Cardiac muscle cell (in vitro differentiated cells and primary cell): ENCODE results near the gene SYTL1. TPM values are rescaled to one million over a fixed set of nuclear protein-coding genes. Genes with fewer than 3 reads are reported as not detected.

Experiments used
- DNase-seq, 2 donors: peaks; one replicate each; pipeline versions ENCODE4 v3.0.0 to v3.0.0-alpha.2; 2010 to 2017; ENCODE audit warnings: low read depth in 1 of 2, low spot score in 1 of 2
- H3K27ac ChIP-seq: fragments of 200-600 bp; sonication (generic); 2 replicates; pipeline ENCODE4 v1.5.1; 2016
- H3K27me3 ChIP-seq: fragments of 200-600 bp; sonication (generic); 2 replicates; pipeline ENCODE4 v1.6.0; 2016; ENCODE audit warnings: control low read depth
- H3K36me3 ChIP-seq: fragments of 200-600 bp; sonication (generic); 2 replicates; pipeline ENCODE4 v1.5.1; 2016; ENCODE audit warnings: control low read depth
- H3K4me1 ChIP-seq: fragments of 200-600 bp; sonication (generic); 2 replicates; pipeline ENCODE4 v1.8.1; 2017; ENCODE audit warnings: low read depth, mild to moderate bottlenecking, mixed run types
- H3K4me3 ChIP-seq: fragments of 200-600 bp; sonication (generic); 2 replicates; pipeline ENCODE4 v1.5.1; 2016; ENCODE audit warnings: mild to moderate bottlenecking
- H3K9me3 ChIP-seq: fragments of 200-600 bp; sonication (generic); 2 replicates; pipeline ENCODE4 v1.5.1; 2017; ENCODE audit warnings: low read depth, mild to moderate bottlenecking, control low read depth
- polyA plus RNA-seq: library from polyadenylated mRNA; unstranded; fragments of >200 nt; fragmentation: Nextera tagmentation; extraction: Ambion mirVana; gene quantifications from 2 replicates; pipeline ENCODE4 v1.2.1, GENCODE V29; 2016
- total RNA-seq: library from RNA; depleted of rRNA; stranded (reverse); fragments of >200 nt; gene quantifications from 2 replicates; pipeline ENCODE4 v1.2.3, GENCODE V29; 2016
- TF ChIP-seq, protein P1 (sequence below): IDR thresholded peaks from 2 replicates; pipeline ENCODE4 v1.5.1; 2012; ENCODE audit warnings: low read depth, mild to moderate bottlenecking, low read length

SYTL1 gene
- total and polyA plus RNA-seq, 2 experiments from 2014 or later: 14.7 to 44.1 TPM

DNA sequence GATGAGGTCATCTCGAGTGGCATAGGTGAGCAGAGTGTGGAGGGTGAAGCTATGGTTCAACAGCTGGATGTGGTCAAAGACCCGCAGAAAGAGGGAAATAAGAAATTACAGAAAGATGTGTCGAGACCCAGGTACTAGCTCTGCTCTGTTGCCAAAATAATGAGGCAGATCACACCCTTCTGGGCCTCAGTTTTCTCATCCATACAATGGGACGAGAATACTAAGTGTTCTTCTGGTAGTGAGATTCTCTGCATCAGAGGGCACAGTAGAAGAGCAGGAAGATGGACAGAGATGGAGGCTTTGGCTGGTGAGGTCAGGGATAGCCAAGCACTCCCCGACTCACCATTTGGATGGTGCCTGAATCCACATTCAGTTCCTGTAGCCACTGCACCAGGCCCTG is 13.9 kb downstream of the SYTL1 start:
- peaks cover 24% of the 10 kb centered on the region for H3K27me3 ChIP-seq
- H3K4me1 ChIP-seq: peaks cover 4% of the 10 kb centered on the region
- no peaks in the 10 kb centered on the region for H3K9me3 ChIP-seq
- TF ChIP-seq, protein P1, sequence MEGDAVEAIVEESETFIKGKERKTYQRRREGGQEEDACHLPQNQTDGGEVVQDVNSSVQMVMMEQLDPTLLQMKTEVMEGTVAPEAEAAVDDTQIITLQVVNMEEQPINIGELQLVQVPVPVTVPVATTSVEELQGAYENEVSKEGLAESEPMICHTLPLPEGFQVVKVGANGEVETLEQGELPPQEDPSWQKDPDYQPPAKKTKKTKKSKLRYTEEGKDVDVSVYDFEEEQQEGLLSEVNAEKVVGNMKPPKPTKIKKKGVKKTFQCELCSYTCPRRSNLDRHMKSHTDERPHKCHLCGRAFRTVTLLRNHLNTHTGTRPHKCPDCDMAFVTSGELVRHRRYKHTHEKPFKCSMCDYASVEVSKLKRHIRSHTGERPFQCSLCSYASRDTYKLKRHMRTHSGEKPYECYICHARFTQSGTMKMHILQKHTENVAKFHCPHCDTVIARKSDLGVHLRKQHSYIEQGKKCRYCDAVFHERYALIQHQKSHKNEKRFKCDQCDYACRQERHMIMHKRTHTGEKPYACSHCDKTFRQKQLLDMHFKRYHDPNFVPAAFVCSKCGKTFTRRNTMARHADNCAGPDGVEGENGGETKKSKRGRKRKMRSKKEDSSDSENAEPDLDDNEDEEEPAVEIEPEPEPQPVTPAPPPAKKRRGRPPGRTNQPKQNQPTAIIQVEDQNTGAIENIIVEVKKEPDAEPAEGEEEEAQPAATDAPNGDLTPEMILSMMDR: no peak
- no peak overlapping the region for H3K4me3 ChIP-seq
- no peaks in the 10 kb centered on the region for H3K36me3 ChIP-seq
- DNase-seq: no peak
- H3K27ac ChIP-seq: no peak overlapping the region

DNA sequence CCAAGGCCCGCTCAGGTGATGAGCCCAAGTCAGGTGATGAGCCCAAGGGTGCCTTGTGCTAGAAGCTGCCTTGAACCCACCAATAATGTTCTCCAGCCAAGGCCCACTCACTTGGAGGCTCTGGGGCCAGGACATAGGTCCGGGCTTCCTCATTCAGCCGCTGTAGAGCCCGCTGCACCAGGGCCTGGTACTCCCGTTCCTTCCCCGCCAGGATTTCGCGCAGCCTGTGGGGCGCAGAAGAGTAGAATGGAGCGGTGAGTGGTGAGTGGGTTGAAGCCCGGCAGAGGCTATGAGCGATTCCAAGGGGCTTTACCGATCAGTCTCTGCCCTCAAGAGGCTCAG is 14.4 kb downstream of the SYTL1 start:
- no peaks in the 10 kb centered on the region for H3K9me3 ChIP-seq
- no peak for DNase-seq

DNA sequence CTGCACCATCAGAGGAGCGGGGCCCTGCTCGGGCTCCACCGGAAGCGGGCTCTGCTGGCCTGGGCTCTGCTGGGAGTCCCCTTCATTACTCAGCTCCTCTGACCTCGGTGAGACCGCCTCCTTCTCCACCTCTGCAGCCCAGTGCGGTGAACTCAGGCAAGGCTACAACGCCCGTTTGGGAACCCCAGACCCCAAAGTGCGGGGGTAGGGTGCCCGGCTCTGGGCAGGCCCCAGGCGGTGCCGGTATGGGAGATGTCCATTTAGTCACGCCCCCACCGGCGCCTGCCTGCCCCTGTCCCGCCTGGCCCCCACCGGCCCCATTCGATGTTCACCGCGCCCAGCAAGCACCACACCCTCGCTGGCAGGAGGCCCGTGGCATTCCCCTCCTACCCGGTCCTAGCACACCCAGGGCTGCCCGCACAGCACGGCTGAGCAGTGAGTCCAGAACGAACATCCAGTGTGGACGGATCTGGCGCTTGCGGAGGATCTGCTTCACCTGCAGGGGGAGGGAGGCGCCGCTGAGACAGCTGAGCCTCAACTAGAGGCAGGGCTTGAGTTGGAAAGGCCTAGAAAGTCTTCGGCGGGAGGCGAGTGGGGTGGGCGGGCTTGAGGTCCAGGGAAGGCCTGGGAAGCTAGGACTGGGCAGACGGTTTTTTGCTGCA is 14.9 kb downstream of the SYTL1 start:
- Histone ChIP-seq H3K27me3 (peaks cover 31% of the 10 kb centered on the region), H3K4me3 (no peak overlapping the region), H3K36me3 (no peaks in the 10 kb centered on the region), H3K4me1 (peaks cover 4% of the 10 kb centered on the region), H3K27ac (no peak overlapping the region), H3K9me3 (no peaks in the 10 kb centered on the region)
- TF ChIP-seq, protein P1: no peak
- DNase-seq: no peak

More for the DNA sequence above, 14.4 kb downstream of the SYTL1 start:
- Histone ChIP-seq H3K36me3 (no peaks in the 10 kb centered on the region), H3K4me3 (no peak overlapping the region), H3K27ac (no peak overlapping the region), H3K4me1 (peaks cover 4% of the 10 kb centered on the region), H3K27me3 (peaks cover 30% of the 10 kb centered on the region)
- TF ChIP-seq, protein P1: no peak

DNA sequence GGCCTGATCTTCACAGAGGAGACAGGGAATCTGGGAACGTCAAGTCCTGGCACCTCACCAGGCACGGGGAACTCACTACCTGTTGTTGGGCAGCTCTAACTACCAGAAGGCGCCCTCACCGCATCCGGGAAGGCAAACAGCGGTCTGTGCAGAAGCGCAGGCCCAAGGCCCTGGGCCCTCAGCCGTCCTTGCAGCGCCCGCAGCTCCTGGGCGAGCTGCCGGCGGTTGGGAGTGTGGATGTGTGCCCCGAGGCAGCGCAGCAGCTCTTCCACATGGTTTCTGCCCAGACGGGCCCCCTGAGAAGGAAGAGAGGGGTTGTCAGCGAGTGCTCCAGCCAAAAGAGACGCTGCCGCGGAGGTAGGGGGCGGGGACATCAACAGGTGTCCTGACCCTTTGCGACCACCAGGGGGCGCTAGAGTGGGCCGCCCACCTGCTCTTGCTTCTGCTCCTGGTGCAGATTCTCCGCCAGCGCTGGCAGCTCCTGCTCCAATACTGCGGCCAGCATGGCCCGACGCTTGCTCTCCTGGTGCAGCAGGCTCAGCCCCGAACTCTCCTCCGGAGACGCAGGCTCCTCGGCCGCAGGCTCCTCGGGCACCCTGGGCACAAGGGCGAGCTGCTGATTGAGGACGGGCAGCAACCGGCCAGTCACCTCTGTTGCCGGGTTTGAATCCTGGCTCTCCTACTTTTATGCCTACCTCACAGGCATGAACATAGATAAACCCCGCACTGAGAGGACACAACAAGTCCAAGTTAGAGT is 15.6 kb downstream of the SYTL1 start:
- TF ChIP-seq, protein P1: peak; percentile 84
- DNase-seq: peak; percentile 66 to 78
- peaks cover 31% of the 10 kb centered on the region for H3K27me3 ChIP-seq
- H3K4me3 ChIP-seq: no peak overlapping the region
- no peaks in the 10 kb centered on the region for H3K36me3 ChIP-seq
- peaks cover 4% of the 10 kb centered on the region for H3K4me1 ChIP-seq
- H3K27ac ChIP-seq: no peak overlapping the region
- no peaks in the 10 kb centered on the region for H3K9me3 ChIP-seq

DNA sequence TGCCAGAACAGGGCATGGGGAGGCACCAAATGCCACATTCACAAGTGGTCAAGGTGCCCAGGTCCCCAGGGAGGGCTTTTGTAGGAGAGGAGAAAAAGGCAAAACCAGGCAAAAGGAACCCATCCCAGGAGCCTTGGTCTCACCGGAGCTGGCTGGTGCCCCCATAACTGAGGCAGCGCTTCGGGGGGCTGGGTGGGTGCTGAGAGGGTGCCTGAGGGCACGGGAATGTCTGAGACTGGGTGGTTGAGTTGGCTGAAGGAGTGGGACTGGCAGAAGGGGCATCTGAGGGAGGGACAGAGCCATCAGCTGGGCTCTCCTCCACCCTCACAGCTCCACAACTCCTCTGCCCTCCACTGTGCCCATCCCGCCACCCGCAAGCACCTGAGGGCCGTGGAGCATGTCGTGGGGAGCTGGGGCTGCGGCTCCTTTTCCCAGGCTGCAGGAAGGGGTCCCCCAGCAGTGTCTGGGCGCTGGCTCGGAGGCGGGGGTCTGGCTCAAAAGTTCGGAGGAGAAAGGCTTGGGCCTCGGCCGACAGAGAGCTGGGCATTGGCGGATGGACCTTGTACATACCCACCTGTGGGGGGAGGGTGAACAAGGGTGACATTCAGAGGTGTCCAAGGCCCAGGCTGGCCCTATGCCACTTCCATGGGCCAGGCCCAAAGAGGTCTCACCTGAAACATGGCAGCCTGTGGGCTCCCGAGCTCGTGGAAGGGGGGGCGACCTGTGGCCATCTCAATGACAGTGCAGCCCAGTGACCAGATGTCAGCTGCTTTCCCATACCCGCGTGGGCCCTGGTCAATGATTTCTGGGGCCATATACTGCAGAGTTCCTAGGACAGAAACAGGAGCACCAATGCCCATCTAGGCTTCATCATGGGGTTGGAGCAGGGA is 16.5 kb downstream of the SYTL1 start:
- Histone ChIP-seq H3K36me3 (no peaks in the 10 kb centered on the region), H3K9me3 (no peaks in the 10 kb centered on the region), H3K4me1 (peaks cover 4% of the 10 kb centered on the region), H3K4me3 (no peak overlapping the region), H3K27me3 (peaks cover 31% of the 10 kb centered on the region), H3K27ac (no peak overlapping the region)
- TF ChIP-seq, protein P1: no peak
- no peak for DNase-seq
